Natural killer cell treated with Interleukin-12 subunit alpha and Interleukin-12 subunit beta and Interleukin-15 and Interleukin-18, amount 100 ng/mL, for 72 hours (primary cell): ENCODE measurements around the gene SMG5. TPM values are rescaled to one million over a fixed set of nuclear protein-coding genes. Genes with fewer than 3 reads are reported as not detected.
A peak's percentile ranks its signal among the peaks of the same experiment; 100 is the strongest.

Source experiments
- ATAC-seq, 2 donors: fragments of 150-1000 bp; cut with Tn5 transposase in 1 of 2; sonication (Bioruptor Pico), chemical (Tn5 transposase) in 1 of 2; 2 replicates each; pipeline ENCODE4 v1.10.0; 2021
- DNase-seq: peaks from one replicate; pipeline ENCODE4 v3.0.0; 2022; ENCODE audit warnings: low spot score
- H3K27ac Mint-ChIP-seq, 2 donors: 1 replicate in 1 of 2; 2 replicates in 1 of 2; pipeline ENCODE4 v1.8.0; 2022; ENCODE audit warnings: mixed read lengths in 2 of 2, mild to moderate bottlenecking in 1 of 2, moderate library complexity in 1 of 2
- H3K27me3 Mint-ChIP-seq, 2 donors: 1 replicate in 1 of 2; 2 replicates in 1 of 2; pipeline ENCODE4 v1.8.0; 2022; ENCODE audit warnings: mixed read lengths in 2 of 2
- H3K36me3 Mint-ChIP-seq: one replicate; pipeline ENCODE4 v1.8.0; 2022; ENCODE audit warnings: mixed read lengths
- H3K4me1 Mint-ChIP-seq, 2 donors: 1 replicate in 1 of 2; 2 replicates in 1 of 2; pipeline ENCODE4 v1.8.0; 2022; ENCODE audit warnings: low read depth in 2 of 2, mixed read lengths in 2 of 2, mild to moderate bottlenecking in 1 of 2
- H3K4me3 Mint-ChIP-seq: one replicate; pipeline ENCODE4 v1.8.0; 2022; ENCODE audit warnings: mixed read lengths
- H3K9me3 Mint-ChIP-seq: 2 replicates; pipeline ENCODE4 v1.8.0; 2022; ENCODE audit warnings: mixed read lengths
- total RNA-seq, 2 donors: library from RNA; stranded (reverse); gene quantifications; one replicate each; pipeline ENCODE4 v1.2.3, GENCODE V29; 2022

SMG5 gene
- total RNA-seq, 2 donors from 2014 or later: 89.3 to 130 TPM

GRCh38 chr1:156246241-156246780 lies 36.3 kb downstream of the SMG5 start:
- ATAC-seq: no peak
- DNase-seq: no peak
- H3K9me3 Mint-ChIP-seq: no peaks in the 10 kb centered on the region
- no peaks in the 10 kb centered on the region for H3K36me3 Mint-ChIP-seq
- no peak overlapping the region for H3K27ac Mint-ChIP-seq
- H3K4me3 Mint-ChIP-seq: no peak overlapping the region
- peaks cover 13 to 18% of the 10 kb centered on the region in 2 donors for H3K4me1 Mint-ChIP-seq
- no peaks in the 10 kb centered on the region for H3K27me3 Mint-ChIP-seq

- H3K27me3 Mint-ChIP-seq: no peaks in the 10 kb centered on the region
- peak overlapping the region in 1 of 2 donors; percentile 48 for H3K27ac Mint-ChIP-seq
- no peaks in the 10 kb centered on the region for H3K36me3 Mint-ChIP-seq
- H3K4me3 Mint-ChIP-seq: peak overlapping the region; percentile 81
- H3K4me1 Mint-ChIP-seq: peaks cover 13 to 21% of the 10 kb centered on the region in 2 donors
- no peaks in the 10 kb centered on the region for H3K9me3 Mint-ChIP-seq
- DNase-seq: peak; percentile 71
- peak; percentile 73 to 77 for ATAC-seq
Measured at GRCh38 chr1:156245451-156246232, 37.0 kb downstream of the SMG5 start.

GRCh38 chr1:156244712-156245111 lies 37.9 kb downstream of the SMG5 start:
- Mint-ChIP-seq H3K4me1 (peaks cover 13 to 21% of the 10 kb centered on the region in 2 donors), H3K9me3 (no peaks in the 10 kb centered on the region), H3K27me3 (no peaks in the 10 kb centered on the region), H3K4me3 (peak overlapping the region; percentile 81), H3K27ac (no peak overlapping the region), H3K36me3 (peaks cover 4% of the 10 kb centered on the region)
- ATAC-seq (no peak), DNase-seq (no peak)

GRCh38 chr1:156244126-156244525 lies 38.5 kb downstream of the SMG5 start:
- peaks cover 6% of the 10 kb centered on the region for H3K36me3 Mint-ChIP-seq

GRCh38 chr1:156242738-156243137 lies 39.9 kb downstream of the SMG5 start:
- H3K4me3 Mint-ChIP-seq: no peak overlapping the region
- H3K27me3 Mint-ChIP-seq: no peaks in the 10 kb centered on the region
- ATAC-seq (no peak), DNase-seq (no peak)
- H3K36me3 Mint-ChIP-seq: peaks cover 11% of the 10 kb centered on the region
- H3K27ac Mint-ChIP-seq: no peak overlapping the region
- no peaks in the 10 kb centered on the region for H3K9me3 Mint-ChIP-seq
- H3K4me1 Mint-ChIP-seq: peaks cover 13 to 20% of the 10 kb centered on the region in 2 donors

More at GRCh38 chr1:156244126-156244525, 38.5 kb downstream of the SMG5 start:
- no peaks in the 10 kb centered on the region for H3K9me3 Mint-ChIP-seq
- H3K4me3 Mint-ChIP-seq: no peak overlapping the region
- ATAC-seq (no peak), DNase-seq (no peak)
- H3K27ac Mint-ChIP-seq: no peak overlapping the region
- no peaks in the 10 kb centered on the region for H3K27me3 Mint-ChIP-seq
- H3K4me1 Mint-ChIP-seq: peaks cover 13 to 21% of the 10 kb centered on the region in 2 donors

GRCh38 chr1:156241926-156242325 lies 40.7 kb downstream of the SMG5 start, which contains the start of gene BGLAP:
BGLAP (plus strand) TSS chr1:156242184; CDS start chr1:156242232, 48 bp downstream.
- ATAC-seq: no peak
- no peak for DNase-seq
- H3K4me1 Mint-ChIP-seq: peaks cover 13 to 20% of the 10 kb centered on the region in 2 donors

GRCh38 chr1:156241311-156241811 lies 41.3 kb downstream of the SMG5 start:
- Mint-ChIP-seq H3K36me3 (peaks cover 16% of the 10 kb centered on the region), H3K9me3 (no peaks in the 10 kb centered on the region), H3K27me3 (no peaks in the 10 kb centered on the region), H3K4me3 (no peak overlapping the region), H3K4me1 (peaks cover 13 to 20% of the 10 kb centered on the region in 2 donors), H3K27ac (peak overlapping the region in 1 of 2 donors; percentile 37)
- DNase-seq (no peak), ATAC-seq (no peak)

More at GRCh38 chr1:156241926-156242325, 40.7 kb downstream of the SMG5 start, which contains the start of gene BGLAP:
- H3K9me3 Mint-ChIP-seq: no peaks in the 10 kb centered on the region
- no peak within 1 kb of the TSS for H3K4me3 Mint-ChIP-seq
- peak within 1 kb of the TSS in 1 of 2 donors; percentile 37 for H3K27ac Mint-ChIP-seq
- H3K27me3 Mint-ChIP-seq: no peaks in the 10 kb centered on the region
- H3K36me3 Mint-ChIP-seq: peaks cover 15% of the 10 kb centered on the region

- no peak for ATAC-seq
- Mint-ChIP-seq H3K27me3 (no peaks in the 10 kb centered on the region), H3K27ac (no peak overlapping the region), H3K9me3 (no peaks in the 10 kb centered on the region), H3K36me3 (peaks cover 16% of the 10 kb centered on the region), H3K4me1 (peaks cover 0 to 9% of the 10 kb centered on the region in 2 donors), H3K4me3 (no peak overlapping the region)
- no peak for DNase-seq
Measured at GRCh38 chr1:156238248-156238647, 44.4 kb downstream of the SMG5 start.

GRCh38 chr1:156236164-156236563 lies 46.5 kb downstream of the SMG5 start:
- H3K36me3 Mint-ChIP-seq: peaks cover 16% of the 10 kb centered on the region
- peaks cover 0 to 8% of the 10 kb centered on the region in 2 donors for H3K4me1 Mint-ChIP-seq
- ATAC-seq (no peak), DNase-seq (no peak)
- no peaks in the 10 kb centered on the region for H3K9me3 Mint-ChIP-seq
- H3K27me3 Mint-ChIP-seq: no peaks in the 10 kb centered on the region
- H3K4me3 Mint-ChIP-seq: no peak overlapping the region
- no peak overlapping the region for H3K27ac Mint-ChIP-seq

- Mint-ChIP-seq H3K27ac (no peak overlapping the region), H3K4me3 (no peak overlapping the region), H3K36me3 (peaks cover 17% of the 10 kb centered on the region), H3K4me1 (peaks cover 1 to 16% of the 10 kb centered on the region in 2 donors), H3K27me3 (no peaks in the 10 kb centered on the region), H3K9me3 (no peaks in the 10 kb centered on the region)
- no peak for ATAC-seq
- DNase-seq: no peak
Measured at GRCh38 chr1:156233426-156234127, 49.0 kb downstream of the SMG5 start.

GRCh38 chr1:156232201-156232894 lies 50.3 kb downstream of the SMG5 start:
- peaks cover 17% of the 10 kb centered on the region for H3K36me3 Mint-ChIP-seq
- no peak overlapping the region for H3K27ac Mint-ChIP-seq
- no peak overlapping the region for H3K4me3 Mint-ChIP-seq
- peaks cover 7 to 21% of the 10 kb centered on the region in 2 donors for H3K4me1 Mint-ChIP-seq
- H3K27me3 Mint-ChIP-seq: no peaks in the 10 kb centered on the region
- H3K9me3 Mint-ChIP-seq: no peaks in the 10 kb centered on the region
- no peak for ATAC-seq
- no peak for DNase-seq

GRCh38 chr1:156230473-156230837 lies 52.2 kb downstream of the SMG5 start:
- Mint-ChIP-seq H3K36me3 (peaks cover 20% of the 10 kb centered on the region), H3K27me3 (no peaks in the 10 kb centered on the region), H3K4me1 (peaks cover 16 to 24% of the 10 kb centered on the region in 2 donors), H3K9me3 (no peaks in the 10 kb centered on the region), H3K4me3 (no peak overlapping the region), H3K27ac (peak overlapping the region in 1 of 2 donors; percentile 62)
- DNase-seq: no peak
- ATAC-seq: no peak

- peak overlapping the region in 1 of 2 donors; percentile 62 for H3K27ac Mint-ChIP-seq
- DNase-seq (no peak), ATAC-seq (no peak)
- no peaks in the 10 kb centered on the region for H3K27me3 Mint-ChIP-seq
- peaks cover 20 to 27% of the 10 kb centered on the region in 2 donors for H3K4me1 Mint-ChIP-seq
- peaks cover 24% of the 10 kb centered on the region for H3K36me3 Mint-ChIP-seq
- H3K4me3 Mint-ChIP-seq: no peak overlapping the region
- H3K9me3 Mint-ChIP-seq: no peaks in the 10 kb centered on the region
Measured at GRCh38 chr1:156229809-156230472, 52.7 kb downstream of the SMG5 start.
